ENCODE results near the gene TMEM79. TPM values are rescaled to one million over a fixed set of nuclear protein-coding genes. Genes with fewer than 3 reads are reported as not detected.

Gene TMEM79
- total RNA-seq, 2 experiments from 2014 or later, result 6.2 to 6.8 TPM

DNA sequence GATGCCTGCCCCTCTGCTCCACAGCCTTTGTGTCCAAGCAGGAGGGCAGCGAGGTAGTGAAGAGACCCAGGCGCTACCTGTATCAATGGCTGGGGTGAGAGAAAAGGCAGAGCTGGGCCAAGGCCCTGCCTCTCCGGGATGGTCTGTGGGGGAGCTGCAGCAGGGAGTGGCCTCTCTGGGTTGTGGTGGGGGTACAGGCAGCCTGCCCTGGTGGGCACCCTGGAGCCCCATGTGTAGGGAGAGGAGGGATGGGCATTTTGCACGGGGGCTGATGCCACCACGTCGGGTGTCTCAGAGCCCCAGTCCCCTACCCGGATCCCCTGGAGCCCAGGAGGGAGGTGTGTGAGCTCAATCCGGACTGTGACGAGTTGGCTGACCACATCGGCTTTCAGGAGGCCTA lies 41.4 kb upstream of the TMEM79 start:
- BruUV-seq (replicated peaks), result no TSS peak
- H4K20me1 ChIP-seq (ENCODE audit: insufficient read depth, low read length), result no peaks in the 10 kb centered on the region; the same call in 1 of the 2 replicates
- H3K4me2 ChIP-seq (ENCODE audit: low read length), result no peak overlapping the region
- DNase-seq (ENCODE audit: low spot score), result no peak
- TF ChIP-seq EZH2phosphoT487 (IDR thresholded peaks at IDR 0.05; ENCODE audit: borderline replicate concordance, low read depth, low read length), result no peak
- TF ChIP-seq, protein P1, sequence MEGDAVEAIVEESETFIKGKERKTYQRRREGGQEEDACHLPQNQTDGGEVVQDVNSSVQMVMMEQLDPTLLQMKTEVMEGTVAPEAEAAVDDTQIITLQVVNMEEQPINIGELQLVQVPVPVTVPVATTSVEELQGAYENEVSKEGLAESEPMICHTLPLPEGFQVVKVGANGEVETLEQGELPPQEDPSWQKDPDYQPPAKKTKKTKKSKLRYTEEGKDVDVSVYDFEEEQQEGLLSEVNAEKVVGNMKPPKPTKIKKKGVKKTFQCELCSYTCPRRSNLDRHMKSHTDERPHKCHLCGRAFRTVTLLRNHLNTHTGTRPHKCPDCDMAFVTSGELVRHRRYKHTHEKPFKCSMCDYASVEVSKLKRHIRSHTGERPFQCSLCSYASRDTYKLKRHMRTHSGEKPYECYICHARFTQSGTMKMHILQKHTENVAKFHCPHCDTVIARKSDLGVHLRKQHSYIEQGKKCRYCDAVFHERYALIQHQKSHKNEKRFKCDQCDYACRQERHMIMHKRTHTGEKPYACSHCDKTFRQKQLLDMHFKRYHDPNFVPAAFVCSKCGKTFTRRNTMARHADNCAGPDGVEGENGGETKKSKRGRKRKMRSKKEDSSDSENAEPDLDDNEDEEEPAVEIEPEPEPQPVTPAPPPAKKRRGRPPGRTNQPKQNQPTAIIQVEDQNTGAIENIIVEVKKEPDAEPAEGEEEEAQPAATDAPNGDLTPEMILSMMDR (conservative IDR thresholded peaks at IDR 0.05; ENCODE audit: low read length), result no peak
- no peaks in the 10 kb centered on the region for H3K9me3 ChIP-seq (ENCODE audit: low read length)
- H2AFZ ChIP-seq (ENCODE audit: low read length), result no peak overlapping the region
- H3K36me3 ChIP-seq (ENCODE audit: insufficient read depth, low read length), result peaks cover 24% of the 10 kb centered on the region; the same call in 1 of the 2 replicates
- no peak overlapping the region for H3K27ac ChIP-seq (ENCODE audit: low read depth, low read length, poor library complexity, severe bottlenecking)
- POLR2A ChIA-PET, result interaction anchor here (0.9 kb wide), 1 partner anchor 10 kb away, joined by 3 read pairs; no protein-coding TSS in a partner anchor
- H3K4me3 ChIP-seq (ENCODE audit: low read depth, low read length, poor library complexity, severe bottlenecking), result no peak overlapping the region
- no peaks in the 10 kb centered on the region for H3K79me2 ChIP-seq (ENCODE audit: insufficient read depth, low read depth, low read length)
- CTCF ChIA-PET (ENCODE audit: unreplicated experiment), result no interaction called here
- H3K4me1 ChIP-seq (ENCODE audit: insufficient read depth, low read length, poor library complexity, severe bottlenecking), result no peaks in the 10 kb centered on the region
- H3K9me2 ChIP-seq (ENCODE audit: insufficient read depth, low read length), result no peaks in the 10 kb centered on the region
- intact Hi-C loops (cut with micrococcal nuclease; ENCODE audit: unreplicated experiment), result no loop called here

DNA sequence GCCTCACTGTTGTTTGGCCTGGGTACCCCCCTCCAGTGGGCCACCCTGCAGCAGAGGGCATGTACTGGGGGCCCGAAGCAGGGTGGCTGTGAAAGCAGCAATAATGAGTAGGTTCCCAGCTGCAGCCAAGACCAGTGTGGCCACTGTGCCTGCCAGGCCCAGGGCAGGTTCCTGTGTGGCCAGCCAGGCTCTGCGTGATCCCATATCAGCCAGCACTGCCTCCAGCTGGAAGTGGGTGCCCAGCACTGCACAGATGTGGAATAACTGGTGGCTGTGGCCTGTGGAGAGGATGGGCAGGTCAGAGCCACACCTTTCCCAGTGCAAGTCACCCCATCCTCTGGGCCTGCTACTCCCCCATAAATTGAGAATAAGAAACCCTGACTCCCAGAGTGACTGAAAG lies 40.0 kb upstream of the TMEM79 start:
- no peaks in the 10 kb centered on the region for H3K9me2 ChIP-seq (ENCODE audit: insufficient read depth, low read length)
- no peak overlapping the region for H3K4me3 ChIP-seq (ENCODE audit: low read depth, low read length, poor library complexity, severe bottlenecking)
- ChIA-PET POLR2A (no interaction called here), CTCF (ENCODE audit: unreplicated experiment) (no interaction called here)
- H3K79me2 ChIP-seq (ENCODE audit: insufficient read depth, low read depth, low read length), result no peaks in the 10 kb centered on the region
- H3K27ac ChIP-seq (ENCODE audit: low read depth, low read length, poor library complexity, severe bottlenecking), result no peak overlapping the region
- no peak for TF ChIP-seq EZH2phosphoT487 (IDR thresholded peaks at IDR 0.05; ENCODE audit: borderline replicate concordance, low read depth, low read length)
- TF ChIP-seq, protein P1 (conservative IDR thresholded peaks at IDR 0.05; ENCODE audit: low read length), result no peak
- peaks cover 17% of the 10 kb centered on the region for H3K36me3 ChIP-seq (ENCODE audit: insufficient read depth, low read length)
- intact Hi-C loops (cut with micrococcal nuclease; ENCODE audit: unreplicated experiment), result no loop called here
- DNase-seq (ENCODE audit: low spot score), result no peak
- H3K4me1 ChIP-seq (ENCODE audit: insufficient read depth, low read length, poor library complexity, severe bottlenecking), result no peaks in the 10 kb centered on the region
- no peak overlapping the region for H3K4me2 ChIP-seq (ENCODE audit: low read length)
- H4K20me1 ChIP-seq (ENCODE audit: insufficient read depth, low read length), result no peaks in the 10 kb centered on the region; the same call in 1 of the 2 replicates
- no peak overlapping the region for H2AFZ ChIP-seq (ENCODE audit: low read length)
- H3K9me3 ChIP-seq (ENCODE audit: low read length), result no peaks in the 10 kb centered on the region
- BruUV-seq (replicated peaks), result no TSS peak

DNA sequence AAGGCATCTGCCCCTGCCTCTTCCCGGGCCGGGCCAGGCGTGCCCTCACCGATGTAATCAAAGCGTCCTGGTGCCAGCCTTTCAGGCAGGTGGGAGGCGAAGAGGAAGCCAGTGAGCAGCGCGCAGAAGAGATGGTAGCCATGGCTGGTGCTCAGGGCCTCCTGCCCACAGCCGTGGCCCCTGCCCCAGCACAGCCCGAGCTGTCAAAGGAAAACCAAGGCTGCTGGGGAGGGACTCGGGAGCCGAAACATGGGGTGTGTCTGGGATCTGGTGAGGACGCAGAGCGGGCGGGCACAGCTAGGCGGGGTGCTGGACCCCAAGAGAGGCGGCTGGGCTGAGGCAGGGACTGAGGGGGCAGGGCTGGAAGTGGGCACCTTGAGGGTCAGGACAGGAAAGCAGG lies 39.4 kb upstream of the TMEM79 start:
- no peaks in the 10 kb centered on the region for H3K4me1 ChIP-seq (ENCODE audit: insufficient read depth, low read length, poor library complexity, severe bottlenecking)
- ChIA-PET POLR2A (no interaction called here), CTCF (ENCODE audit: unreplicated experiment) (no interaction called here)
- TF ChIP-seq EZH2phosphoT487 (IDR thresholded peaks at IDR 0.05; ENCODE audit: borderline replicate concordance, low read depth, low read length), result no peak
- TF ChIP-seq, protein P1 (conservative IDR thresholded peaks at IDR 0.05; ENCODE audit: low read length), result no peak
- H2AFZ ChIP-seq (ENCODE audit: low read length), result no peak overlapping the region
- H3K4me2 ChIP-seq (ENCODE audit: low read length), result no peak overlapping the region
- peaks cover 17% of the 10 kb centered on the region for H3K36me3 ChIP-seq (ENCODE audit: insufficient read depth, low read length)
- H3K9me3 ChIP-seq (ENCODE audit: low read length), result no peaks in the 10 kb centered on the region
- H4K20me1 ChIP-seq (ENCODE audit: insufficient read depth, low read length), result no peaks in the 10 kb centered on the region; the same call in 1 of the 2 replicates
- H3K4me3 ChIP-seq (ENCODE audit: low read depth, low read length, poor library complexity, severe bottlenecking), result no peak overlapping the region
- no peaks in the 10 kb centered on the region for H3K79me2 ChIP-seq (ENCODE audit: insufficient read depth, low read depth, low read length)
- DNase-seq (ENCODE audit: low spot score), result no peak
- H3K27ac ChIP-seq (ENCODE audit: low read depth, low read length, poor library complexity, severe bottlenecking), result no peak overlapping the region
- H3K9me2 ChIP-seq (ENCODE audit: insufficient read depth, low read length), result no peaks in the 10 kb centered on the region
- no TSS peak for BruUV-seq (replicated peaks)
- intact Hi-C loops (cut with micrococcal nuclease; ENCODE audit: unreplicated experiment), result no loop called here
